ENCODE results near the gene DISP3.
"Not testable (repeated sequence)": the region's sequence is repeated elsewhere in the genome, so short reads cannot be mapped to it uniquely, and the experiment has no call there.

The DISP3 gene

DNA sequence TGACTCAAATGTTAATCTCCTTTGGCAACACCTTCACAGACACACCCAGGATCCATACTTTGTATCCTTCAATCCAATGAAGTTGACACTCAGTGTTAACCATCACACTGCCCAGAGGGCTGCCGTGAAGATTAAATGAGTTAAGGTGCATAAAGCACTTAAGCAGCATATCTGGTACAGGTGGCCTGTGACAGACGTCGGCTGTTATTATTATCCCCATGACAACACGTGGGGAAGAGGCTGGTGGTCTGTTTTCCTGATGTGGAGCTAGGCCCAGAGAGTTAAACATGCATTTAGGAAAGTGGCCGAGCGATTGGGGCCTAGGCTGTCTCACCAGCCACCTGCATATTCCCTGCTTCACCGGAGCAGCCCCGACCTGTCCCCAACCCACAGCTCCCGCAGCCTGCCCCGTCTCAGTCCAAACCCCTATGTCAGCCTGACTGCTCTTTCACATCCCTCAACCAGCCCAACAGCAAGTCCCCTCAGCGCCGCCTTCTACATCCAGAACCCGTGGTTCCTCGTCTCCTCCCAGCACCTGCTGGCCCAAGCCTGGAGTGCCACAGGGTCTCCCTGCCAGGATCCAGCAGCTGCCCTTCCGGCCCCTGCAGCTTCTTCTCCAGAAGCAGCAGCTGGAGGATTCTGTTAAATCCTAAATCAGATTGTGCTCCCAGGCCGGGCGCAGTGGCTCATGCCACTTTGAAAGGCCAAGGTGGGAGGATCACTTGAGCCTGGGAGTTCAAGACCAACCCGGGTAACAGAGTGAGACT lies 97.3 kb downstream of the DISP3 start:
- no peak for DNase-seq (ENCODE audit: low spot score)

DNA sequence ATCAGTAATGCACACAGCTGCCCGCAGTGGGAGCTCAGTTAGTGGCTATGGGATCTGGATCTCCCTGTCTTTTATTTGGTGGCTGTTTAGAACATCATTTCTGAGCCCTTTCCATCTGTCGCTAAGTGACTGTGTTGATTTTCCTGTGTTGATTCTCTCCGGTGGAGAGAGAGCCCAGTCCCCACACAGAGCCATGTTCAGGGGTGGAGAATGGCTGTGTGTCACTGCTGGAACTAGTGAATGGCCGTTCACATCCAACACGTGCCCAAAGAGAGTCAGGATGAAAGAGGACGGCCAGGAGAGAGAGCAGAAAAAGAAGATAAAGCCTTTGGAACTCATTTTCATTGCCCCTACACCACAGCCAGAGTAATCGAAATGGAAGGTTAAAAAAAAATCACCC lies 99.0 kb downstream of the DISP3 start:
- DNase-seq (ENCODE audit: low spot score): no peak

DNA sequence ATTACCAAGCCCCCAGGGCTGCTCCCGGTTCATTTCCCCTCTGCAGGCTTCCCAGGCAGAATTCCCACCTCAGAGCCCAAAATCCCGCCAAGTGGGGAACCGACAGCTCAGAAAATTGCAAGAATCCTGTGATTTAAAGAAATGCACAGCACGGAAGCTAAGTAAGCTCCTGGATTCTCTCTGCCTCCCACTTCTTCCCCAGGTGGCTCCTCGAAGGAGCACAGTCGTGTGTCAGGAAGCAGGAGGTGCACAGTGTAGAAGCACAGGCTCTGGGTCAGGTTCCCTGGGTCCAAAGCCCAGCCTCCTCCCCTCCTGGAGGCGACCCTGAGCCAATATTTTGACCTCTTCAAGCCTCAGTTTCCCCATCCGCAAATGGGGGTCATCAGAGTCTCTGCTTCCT lies 100.6 kb downstream of the DISP3 start:
- no peak for DNase-seq (ENCODE audit: low spot score)

DNA sequence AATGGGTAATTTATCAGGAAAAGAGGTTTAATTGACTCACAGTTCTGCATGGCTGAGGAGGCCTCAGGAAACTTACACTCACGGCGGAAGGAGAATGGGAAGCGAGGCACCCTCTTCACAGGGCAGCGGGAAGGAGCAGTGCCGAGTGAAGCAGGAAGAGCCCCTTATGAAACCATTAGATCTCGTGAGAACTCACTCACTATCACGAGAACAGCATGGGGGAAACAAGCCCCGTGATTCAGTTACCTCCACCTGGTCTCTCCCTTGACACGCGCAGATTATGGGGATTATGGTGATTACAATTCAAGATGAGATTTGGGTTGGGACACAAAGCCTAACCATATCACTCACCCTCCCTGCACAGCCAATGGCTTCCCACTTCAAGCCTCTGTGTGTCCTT lies 101.1 kb downstream of the DISP3 start:
- not testable (repeated sequence) for DNase-seq (ENCODE audit: low spot score)

DNA sequence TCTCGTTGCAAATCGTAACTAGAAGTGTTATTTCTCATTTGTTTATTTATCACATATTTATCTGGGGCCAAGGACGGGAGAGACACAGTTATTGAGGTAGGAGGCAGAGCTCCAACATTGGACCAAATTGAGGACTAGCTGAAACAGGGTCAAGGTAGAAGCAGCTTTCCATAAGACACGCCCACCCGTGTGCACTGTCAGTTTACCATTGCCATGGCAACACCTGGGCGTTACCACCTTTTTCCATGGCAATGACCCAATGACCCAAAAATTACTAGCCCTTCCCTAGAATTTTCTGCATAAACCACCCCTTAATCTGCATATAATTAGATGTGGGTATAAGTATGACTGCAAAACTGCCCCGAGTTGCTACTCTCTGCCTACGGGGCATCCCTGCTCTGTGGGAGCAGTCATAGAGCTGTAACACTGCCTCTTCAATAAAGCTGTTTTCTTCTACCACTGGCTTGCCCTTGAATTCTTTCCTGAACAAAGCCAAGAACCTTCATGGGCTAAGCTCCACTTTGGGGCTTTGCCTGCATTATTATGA lies 102.6 kb downstream of the DISP3 start:
- DNase-seq (ENCODE audit: low spot score): no peak

DNA sequence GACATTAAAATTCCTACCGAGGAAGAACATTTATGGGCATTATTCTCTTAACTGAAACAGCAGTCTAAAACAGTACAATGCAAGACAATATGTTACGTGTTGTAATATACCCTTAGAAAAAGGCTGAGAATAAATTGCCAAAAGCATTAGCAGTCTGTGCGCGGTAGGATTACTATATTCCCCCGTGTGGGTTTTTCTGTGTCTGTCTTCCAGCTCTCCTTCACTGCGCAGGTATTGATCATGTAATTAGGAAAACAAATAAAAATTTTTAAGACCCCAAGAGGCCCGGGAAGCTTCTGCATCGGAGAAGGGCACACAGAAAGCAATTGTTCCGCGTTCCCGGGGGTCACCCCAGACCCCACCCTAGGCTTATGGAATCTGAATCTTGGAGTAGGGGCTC lies 106.4 kb downstream of the DISP3 start:
- no peak for DNase-seq (ENCODE audit: low spot score)

All from iPS-NIHi11 (cell line).